Measurements from ENCODE around the gene NTN1. TPM values are rescaled to one million over a fixed set of nuclear protein-coding genes. Genes with fewer than 3 reads are reported as not detected.

NTN1 gene
- total RNA-seq, 1 donor from 2014 or later = 0.45 TPM

DNA sequence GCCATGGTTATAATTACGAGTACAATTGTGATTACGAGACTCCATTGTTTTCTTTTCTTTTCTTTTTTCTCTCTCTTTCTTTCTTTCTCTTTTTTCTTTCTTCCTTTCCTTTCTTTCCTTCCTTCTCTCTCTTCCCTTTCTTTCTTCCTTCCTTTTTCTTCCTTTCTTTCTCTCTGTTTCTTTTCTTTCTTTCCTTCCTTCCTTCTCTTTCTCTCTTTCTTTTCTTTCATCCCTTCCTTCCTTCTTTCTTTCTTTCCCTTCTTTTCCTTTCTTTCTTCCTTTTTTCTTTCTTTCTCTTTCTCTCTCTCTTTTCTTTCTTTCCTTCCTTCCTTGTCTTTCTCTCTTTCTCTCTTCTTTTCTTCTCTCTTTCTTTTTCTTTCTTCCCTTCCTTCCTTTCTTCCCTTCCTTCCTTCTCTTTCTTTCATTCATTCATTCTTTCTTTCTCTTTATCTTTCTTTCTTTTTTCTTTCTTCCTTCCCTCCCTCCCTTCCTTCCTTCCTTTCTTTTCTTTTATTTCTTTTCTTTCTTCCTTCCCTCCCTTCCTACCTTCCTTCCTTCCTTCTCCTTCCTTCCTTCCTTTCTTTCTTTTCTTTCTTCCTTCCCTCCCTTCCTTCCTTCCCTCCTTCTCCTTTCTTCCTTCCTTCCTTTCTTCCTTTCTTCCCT lies 14.1 kb upstream of the NTN1 start:
- Histone ChIP-seq H3K79me2 (ENCODE audit: low read depth) (no peaks in the 10 kb centered on the region), H3K9ac (no peak overlapping the region), H3K27ac (no peak overlapping the region), H2AFZ (replicated peaks) (no peak overlapping the region), H3K4me1 (peaks cover 16% of the 10 kb centered on the region), H3K36me3 (no peaks in the 10 kb centered on the region), H4K20me1 (ENCODE audit: low read depth) (peaks cover 18% of the 10 kb centered on the region), H3K4me2 (no peak overlapping the region), H3K9me3 (ENCODE audit: low read depth) (no peaks in the 10 kb centered on the region), H3K4me3 (no peak overlapping the region), H3F3A (ENCODE audit: low read depth) (peaks cover 27% of the 10 kb centered on the region), H3K27me3 (peaks cover 95% of the 10 kb centered on the region)
- TF ChIP-seq, protein P1, sequence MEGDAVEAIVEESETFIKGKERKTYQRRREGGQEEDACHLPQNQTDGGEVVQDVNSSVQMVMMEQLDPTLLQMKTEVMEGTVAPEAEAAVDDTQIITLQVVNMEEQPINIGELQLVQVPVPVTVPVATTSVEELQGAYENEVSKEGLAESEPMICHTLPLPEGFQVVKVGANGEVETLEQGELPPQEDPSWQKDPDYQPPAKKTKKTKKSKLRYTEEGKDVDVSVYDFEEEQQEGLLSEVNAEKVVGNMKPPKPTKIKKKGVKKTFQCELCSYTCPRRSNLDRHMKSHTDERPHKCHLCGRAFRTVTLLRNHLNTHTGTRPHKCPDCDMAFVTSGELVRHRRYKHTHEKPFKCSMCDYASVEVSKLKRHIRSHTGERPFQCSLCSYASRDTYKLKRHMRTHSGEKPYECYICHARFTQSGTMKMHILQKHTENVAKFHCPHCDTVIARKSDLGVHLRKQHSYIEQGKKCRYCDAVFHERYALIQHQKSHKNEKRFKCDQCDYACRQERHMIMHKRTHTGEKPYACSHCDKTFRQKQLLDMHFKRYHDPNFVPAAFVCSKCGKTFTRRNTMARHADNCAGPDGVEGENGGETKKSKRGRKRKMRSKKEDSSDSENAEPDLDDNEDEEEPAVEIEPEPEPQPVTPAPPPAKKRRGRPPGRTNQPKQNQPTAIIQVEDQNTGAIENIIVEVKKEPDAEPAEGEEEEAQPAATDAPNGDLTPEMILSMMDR (IDR thresholded peaks at IDR 0.05) = no peak
- peak; percentile 28 for TF ChIP-seq EZH2 (IDR thresholded peaks at IDR 0.05)
- Mint-ChIP-seq H3K36me3 (no peaks in the 10 kb centered on the region), H3K9me3 (peaks cover 8% of the 10 kb centered on the region), H3K27ac (no peak overlapping the region), H3K4me1 (peaks cover 8% of the 10 kb centered on the region), H3K27me3 (ENCODE audit: insufficient read depth, low read depth) (peaks cover 45% of the 10 kb centered on the region), H3K4me3 (no peak overlapping the region)
- DNase-seq (ENCODE audit: low spot score) = no peak

- peaks cover 15% of the 10 kb centered on the region for H3K4me1 ChIP-seq
- Mint-ChIP-seq H3K4me1 (peaks cover 5% of the 10 kb centered on the region), H3K36me3 (no peaks in the 10 kb centered on the region), H3K27me3 (ENCODE audit: insufficient read depth, low read depth) (peaks cover 36% of the 10 kb centered on the region), H3K4me3 (no peak overlapping the region), H3K27ac (no peak overlapping the region), H3K9me3 (peaks cover 8% of the 10 kb centered on the region)
- H3K4me3 ChIP-seq = no peak overlapping the region
- TF ChIP-seq EZH2 (IDR thresholded peaks at IDR 0.05) (no peak), EZH2phosphoT487 (IDR thresholded peaks at IDR 0.05) (no peak)
- TF ChIP-seq, protein P1 (IDR thresholded peaks at IDR 0.05) = no peak
- H2AFZ ChIP-seq (replicated peaks) = no peak overlapping the region
- H3K9ac ChIP-seq = no peak overlapping the region
- peaks cover 78% of the 10 kb centered on the region for H3K27me3 ChIP-seq
- DNase-seq (ENCODE audit: low spot score) = no peak
- no peaks in the 10 kb centered on the region for H3K36me3 ChIP-seq
- H3K27ac ChIP-seq = no peak overlapping the region
- H3F3A ChIP-seq (ENCODE audit: low read depth) = peaks cover 11% of the 10 kb centered on the region
- H3K79me2 ChIP-seq (ENCODE audit: low read depth) = no peaks in the 10 kb centered on the region
- H3K9me3 ChIP-seq (ENCODE audit: low read depth) = no peaks in the 10 kb centered on the region
- peaks cover 16% of the 10 kb centered on the region for H4K20me1 ChIP-seq (ENCODE audit: low read depth)
- no peak overlapping the region for H3K4me2 ChIP-seq
These were observed 12.2 kb upstream of the NTN1 start for GRCh38 chr17:9009096-9009495.

GRCh38 chr17:9009737-9010136 lies 11.6 kb upstream of the NTN1 start:
- H3K4me2 ChIP-seq = no peak overlapping the region
- no peak overlapping the region for H2AFZ ChIP-seq (replicated peaks)
- H3F3A ChIP-seq (ENCODE audit: low read depth) = peaks cover 5% of the 10 kb centered on the region
- no peaks in the 10 kb centered on the region for H3K36me3 Mint-ChIP-seq
- no peak overlapping the region for H3K27ac ChIP-seq
- H3K9me3 Mint-ChIP-seq = peaks cover 8% of the 10 kb centered on the region
- no peak overlapping the region for H3K4me3 Mint-ChIP-seq
- no peaks in the 10 kb centered on the region for H3K79me2 ChIP-seq (ENCODE audit: low read depth)
- peaks cover 10% of the 10 kb centered on the region for H3K4me1 ChIP-seq
- H3K27me3 ChIP-seq = peaks cover 71% of the 10 kb centered on the region
- peaks cover 4% of the 10 kb centered on the region for H3K4me1 Mint-ChIP-seq
- no peaks in the 10 kb centered on the region for H3K36me3 ChIP-seq
- peaks cover 10% of the 10 kb centered on the region for H4K20me1 ChIP-seq (ENCODE audit: low read depth)
- no peak overlapping the region for H3K9ac ChIP-seq
- H3K27ac Mint-ChIP-seq = no peak overlapping the region
- DNase-seq (ENCODE audit: low spot score) = no peak
- TF ChIP-seq EZH2 (IDR thresholded peaks at IDR 0.05) (no peak), EZH2phosphoT487 (IDR thresholded peaks at IDR 0.05) (no peak)
- TF ChIP-seq, protein P1 (IDR thresholded peaks at IDR 0.05) = no peak
- H3K27me3 Mint-ChIP-seq (ENCODE audit: insufficient read depth, low read depth) = peaks cover 31% of the 10 kb centered on the region
- H3K4me3 ChIP-seq = no peak overlapping the region
- no peaks in the 10 kb centered on the region for H3K9me3 ChIP-seq (ENCODE audit: low read depth)
